ENCODE measurements around the gene ADARB2.

DNA sequence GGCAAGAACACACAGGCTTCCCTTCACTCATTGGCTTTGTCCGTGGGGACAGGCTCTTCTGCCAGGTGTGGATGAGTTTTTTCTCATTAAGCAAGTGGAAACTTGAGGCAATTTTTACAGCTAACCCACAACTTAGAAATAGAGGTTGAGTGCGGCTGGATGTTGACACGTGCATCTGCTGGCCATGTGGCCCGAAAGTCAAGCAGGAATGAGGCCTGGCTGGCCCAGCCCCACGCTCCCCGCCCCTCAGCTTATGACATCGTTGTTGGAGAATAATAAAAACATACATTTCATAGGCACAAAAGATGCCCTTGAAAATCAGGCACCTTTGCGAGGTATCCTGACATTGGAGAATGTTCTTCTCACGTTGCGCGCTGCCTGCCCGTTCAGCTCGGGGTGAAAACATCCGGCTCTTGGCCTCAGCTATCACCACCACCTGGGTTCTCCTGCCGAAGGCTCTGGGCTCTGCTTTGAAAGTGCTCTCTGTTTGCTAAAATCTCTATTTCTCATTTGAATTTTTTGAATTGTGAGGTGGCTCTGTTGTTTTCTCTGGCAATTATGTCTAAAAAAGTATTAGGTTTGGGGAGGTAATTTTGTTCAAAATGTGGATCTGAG, 370.4 kb downstream of the ADARB2 start:
- TF ChIP-seq, protein P1, sequence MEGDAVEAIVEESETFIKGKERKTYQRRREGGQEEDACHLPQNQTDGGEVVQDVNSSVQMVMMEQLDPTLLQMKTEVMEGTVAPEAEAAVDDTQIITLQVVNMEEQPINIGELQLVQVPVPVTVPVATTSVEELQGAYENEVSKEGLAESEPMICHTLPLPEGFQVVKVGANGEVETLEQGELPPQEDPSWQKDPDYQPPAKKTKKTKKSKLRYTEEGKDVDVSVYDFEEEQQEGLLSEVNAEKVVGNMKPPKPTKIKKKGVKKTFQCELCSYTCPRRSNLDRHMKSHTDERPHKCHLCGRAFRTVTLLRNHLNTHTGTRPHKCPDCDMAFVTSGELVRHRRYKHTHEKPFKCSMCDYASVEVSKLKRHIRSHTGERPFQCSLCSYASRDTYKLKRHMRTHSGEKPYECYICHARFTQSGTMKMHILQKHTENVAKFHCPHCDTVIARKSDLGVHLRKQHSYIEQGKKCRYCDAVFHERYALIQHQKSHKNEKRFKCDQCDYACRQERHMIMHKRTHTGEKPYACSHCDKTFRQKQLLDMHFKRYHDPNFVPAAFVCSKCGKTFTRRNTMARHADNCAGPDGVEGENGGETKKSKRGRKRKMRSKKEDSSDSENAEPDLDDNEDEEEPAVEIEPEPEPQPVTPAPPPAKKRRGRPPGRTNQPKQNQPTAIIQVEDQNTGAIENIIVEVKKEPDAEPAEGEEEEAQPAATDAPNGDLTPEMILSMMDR (IDR thresholded peaks at IDR 0.05; ENCODE audit: low read depth, low read length, poor library complexity, severe bottlenecking) = no peak
- no peak for TF ChIP-seq EZH2phosphoT487 (IDR thresholded peaks at IDR 0.05; ENCODE audit: borderline replicate concordance, low read length)

All from DOHH2 (cell line).